Smooth muscle cell (in vitro differentiated cells): Measurements from ENCODE around the gene APBA1. TPM values are rescaled to one million over a fixed set of nuclear protein-coding genes. Genes with fewer than 3 reads are reported as not detected.
A peak's percentile ranks its signal among the peaks of the same experiment; 100 is the strongest.

ENCODE experiments used
- DNase-seq: peaks from one replicate; lab custom pipeline; 2025; ENCODE audit not compliant: unreplicated experiment; lab: John Stamatoyannopoulos, UW
- H2AFZ ChIP-seq: fragments of 200-600 bp; sonication (generic); 2 replicates; pipeline ENCODE4 v1.6.0; 2016; ENCODE audit warnings: antibody characterized with exemption, low read depth, mild to moderate bottlenecking
- H3F3A ChIP-seq: fragments of 200-600 bp; sonication (generic); 2 replicates; pipeline ENCODE4 v1.6.0; 2017; ENCODE audit warnings: antibody characterized with exemption, low read depth
- H3K27ac ChIP-seq: fragments of 200-600 bp; sonication (generic); 2 replicates; pipeline ENCODE4 v1.5.1; 2016; ENCODE audit warnings: low read depth, mild to moderate bottlenecking
- H3K27me3 ChIP-seq: fragments of 200-600 bp; sonication (generic); 2 replicates; pipeline ENCODE4 v1.6.1; 2016; ENCODE audit warnings: low read depth, mild to moderate bottlenecking
- H3K36me3 ChIP-seq: fragments of 200-600 bp; sonication (generic); 2 replicates; pipeline ENCODE4 v1.5.1; 2016; ENCODE audit warnings: low read depth
- H3K4me1 ChIP-seq: fragments of 200-600 bp; sonication (generic); 2 replicates; pipeline ENCODE4 v1.5.1; 2016; ENCODE audit warnings: low read depth
- H3K4me2 ChIP-seq: fragments of 200-600 bp; sonication (generic); 2 replicates; pipeline ENCODE4 v1.6.0; 2016; ENCODE audit warnings: mild to moderate bottlenecking
- H3K4me3 ChIP-seq: fragments of 200-600 bp; sonication (generic); 2 replicates; pipeline ENCODE4 v1.5.1; 2016; ENCODE audit warnings: mild to moderate bottlenecking
- H3K79me2 ChIP-seq: fragments of 200-600 bp; sonication (generic); 2 replicates; pipeline ENCODE4 v1.6.0; 2016; ENCODE audit warnings: low read depth, mild to moderate bottlenecking
- H3K9ac ChIP-seq: fragments of 200-600 bp; sonication (generic); 2 replicates; pipeline ENCODE4 v1.6.0; 2016; ENCODE audit warnings: low read depth
- H3K9me3 ChIP-seq: fragments of 200-600 bp; sonication (generic); replicated peaks from 2 replicates; pipeline ENCODE4 v1.5.1; 2016; ENCODE audit warnings: low read depth
- H4K20me1 ChIP-seq: fragments of 200-600 bp; sonication (generic); 2 replicates; pipeline ENCODE4 v1.6.0; 2016; ENCODE audit warnings: low read depth
- WGBS: methylation state at CpG from one replicate; pipeline ENCODE4 v1.1.7; 2016; ENCODE audit warnings: low lambda C conversion rate; 5-methylcytosine and 5-hydroxymethylcytosine counted together
- polyA plus RNA-seq: library from polyadenylated mRNA; unstranded; fragments of >200 nt; fragmentation: Nextera tagmentation; extraction: Ambion mirVana; gene quantifications from 2 replicates; pipeline ENCODE4 v1.2.1, GENCODE V29; 2016
- total RNA-seq: library from RNA; depleted of rRNA; stranded (reverse); fragments of >200 nt; gene quantifications from 2 replicates; pipeline ENCODE4 v1.2.3, GENCODE V29; 2014
- TF ChIP-seq, protein P1 (sequence below): fragments of 200-600 bp; sonication (generic); IDR thresholded peaks from 2 replicates; pipeline ENCODE4 v1.5.1; 2017; ENCODE audit warnings: borderline replicate concordance, mild to moderate bottlenecking, antibody characterized with exemption; ENCODE audit not compliant: insufficient read depth, poor library complexity, severe bottlenecking

Gene APBA1
- total and polyA plus RNA-seq, 2 experiments from 2014 or later, result 1.4 to 6.1 TPM

GRCh38 chr9:69675563-69675962 is 3.4 kb upstream of the APBA1 start:
- no peak overlapping the region for H3K4me3 ChIP-seq
- no peak overlapping the region for H2AFZ ChIP-seq
- peak overlapping the region; percentile 52 for H3K27ac ChIP-seq

DNA sequence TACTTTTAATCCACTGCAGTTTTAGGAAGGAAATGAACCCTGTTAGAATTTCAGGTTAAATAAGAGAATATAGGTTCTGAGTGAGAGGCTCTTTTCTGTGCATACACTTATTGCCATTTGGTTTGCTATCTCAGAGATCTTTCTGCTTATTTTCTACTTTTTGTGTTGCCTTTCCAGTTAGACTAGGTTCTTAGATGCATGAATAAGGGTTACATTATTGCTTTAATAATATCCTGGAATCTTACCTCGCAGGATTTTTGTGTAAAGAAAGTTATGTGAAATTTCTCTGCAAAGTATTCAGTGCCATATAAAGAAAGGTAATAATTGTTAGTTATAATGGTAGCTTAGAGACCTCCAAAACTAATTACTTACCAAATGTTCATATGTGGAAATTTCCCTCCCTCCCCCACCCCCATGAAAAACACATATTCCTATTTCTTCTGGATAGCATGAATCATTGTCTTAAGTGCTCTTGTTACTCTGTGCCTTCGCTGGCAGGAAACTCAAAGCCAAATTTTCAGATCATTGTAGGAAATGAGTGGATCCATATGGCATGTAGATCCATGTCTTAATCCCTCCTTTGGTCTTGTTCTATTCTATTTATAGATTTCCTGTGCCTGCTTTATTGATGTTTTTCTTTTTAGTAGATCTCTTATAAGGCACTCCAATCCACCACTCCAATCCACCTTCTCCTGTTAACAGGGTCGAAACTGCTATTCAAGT is 2.7 kb upstream of the APBA1 start:
- H3K4me3 ChIP-seq, result no peak overlapping the region
- TF ChIP-seq, protein P1, sequence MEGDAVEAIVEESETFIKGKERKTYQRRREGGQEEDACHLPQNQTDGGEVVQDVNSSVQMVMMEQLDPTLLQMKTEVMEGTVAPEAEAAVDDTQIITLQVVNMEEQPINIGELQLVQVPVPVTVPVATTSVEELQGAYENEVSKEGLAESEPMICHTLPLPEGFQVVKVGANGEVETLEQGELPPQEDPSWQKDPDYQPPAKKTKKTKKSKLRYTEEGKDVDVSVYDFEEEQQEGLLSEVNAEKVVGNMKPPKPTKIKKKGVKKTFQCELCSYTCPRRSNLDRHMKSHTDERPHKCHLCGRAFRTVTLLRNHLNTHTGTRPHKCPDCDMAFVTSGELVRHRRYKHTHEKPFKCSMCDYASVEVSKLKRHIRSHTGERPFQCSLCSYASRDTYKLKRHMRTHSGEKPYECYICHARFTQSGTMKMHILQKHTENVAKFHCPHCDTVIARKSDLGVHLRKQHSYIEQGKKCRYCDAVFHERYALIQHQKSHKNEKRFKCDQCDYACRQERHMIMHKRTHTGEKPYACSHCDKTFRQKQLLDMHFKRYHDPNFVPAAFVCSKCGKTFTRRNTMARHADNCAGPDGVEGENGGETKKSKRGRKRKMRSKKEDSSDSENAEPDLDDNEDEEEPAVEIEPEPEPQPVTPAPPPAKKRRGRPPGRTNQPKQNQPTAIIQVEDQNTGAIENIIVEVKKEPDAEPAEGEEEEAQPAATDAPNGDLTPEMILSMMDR, result no peak
- H3K4me1 ChIP-seq, result no peaks in the 10 kb centered on the region
- DNase-seq, result no peak
- H2AFZ ChIP-seq, result peak overlapping the region; percentile 48
- no peak overlapping the region for H3K9ac ChIP-seq
- peaks cover 18% of the 10 kb centered on the region for H3F3A ChIP-seq
- WGBS, result 39% methylated on average over 3 of the region's 3 CpGs
- no peaks in the 10 kb centered on the region for H3K79me2 ChIP-seq
- no peaks in the 10 kb centered on the region for H3K27me3 ChIP-seq
- no peaks in the 10 kb centered on the region for H3K9me3 ChIP-seq
- H4K20me1 ChIP-seq, result no peaks in the 10 kb centered on the region
- H3K4me2 ChIP-seq, result peak overlapping the region; percentile 59
- no peaks in the 10 kb centered on the region for H3K36me3 ChIP-seq
- H3K27ac ChIP-seq, result peak overlapping the region; percentile 52

More at GRCh38 chr9:69675563-69675962, 3.4 kb upstream of the APBA1 start:
- H3K4me1 ChIP-seq, result no peaks in the 10 kb centered on the region
- no peaks in the 10 kb centered on the region for H3K9me3 ChIP-seq
- DNase-seq, result no peak
- peak overlapping the region; percentile 59 for H3K4me2 ChIP-seq
- peaks cover 18% of the 10 kb centered on the region for H3F3A ChIP-seq
- no peaks in the 10 kb centered on the region for H4K20me1 ChIP-seq
- H3K36me3 ChIP-seq, result no peaks in the 10 kb centered on the region
- TF ChIP-seq, protein P1, result no peak
- H3K9ac ChIP-seq, result no peak overlapping the region
- no peaks in the 10 kb centered on the region for H3K79me2 ChIP-seq
- WGBS, result 81% methylated on average over 3 of the region's 3 CpGs
- H3K27me3 ChIP-seq, result no peaks in the 10 kb centered on the region

DNA sequence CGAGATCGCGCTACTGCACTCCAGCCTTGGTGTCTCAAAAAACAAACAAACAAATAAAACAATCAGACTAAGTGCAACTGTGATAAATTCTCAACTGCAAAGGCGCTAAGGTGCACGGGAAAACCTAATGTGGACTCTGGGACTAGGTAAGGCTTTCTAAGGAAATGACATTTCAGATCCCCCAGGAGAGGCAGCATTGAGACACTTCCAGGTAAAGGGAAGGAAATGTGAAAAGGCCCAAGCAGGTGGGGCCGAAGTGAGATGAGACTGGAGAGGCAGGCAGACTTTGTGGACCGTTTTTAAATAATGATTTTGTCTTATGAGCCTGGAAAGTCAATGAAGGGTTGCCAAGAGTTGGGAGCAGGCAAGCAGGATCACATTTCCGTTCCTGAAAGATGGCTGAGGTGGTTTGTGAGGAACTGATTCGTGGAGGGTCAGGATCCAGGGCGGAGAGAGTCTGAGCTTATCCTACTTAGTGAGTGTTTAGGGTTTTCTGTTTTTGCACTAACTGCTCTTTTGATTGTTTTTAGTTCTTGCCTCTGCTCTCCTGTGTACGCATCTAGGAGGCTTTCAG is 2.0 kb upstream of the APBA1 start:
- Histone ChIP-seq H2AFZ (peak overlapping the region; percentile 48), H3K36me3 (no peaks in the 10 kb centered on the region), H3K9me3 (no peaks in the 10 kb centered on the region), H3K4me2 (peak overlapping the region; percentile 91), H3K79me2 (no peaks in the 10 kb centered on the region), H3K27ac (peak overlapping the region; percentile 11), H3K27me3 (peaks cover 1% of the 10 kb centered on the region), H4K20me1 (no peaks in the 10 kb centered on the region), H3K4me3 (no peak overlapping the region), H3K4me1 (no peaks in the 10 kb centered on the region), H3F3A (peaks cover 18% of the 10 kb centered on the region), H3K9ac (no peak overlapping the region)
- TF ChIP-seq, protein P1, result no peak
- WGBS, result 76% methylated on average over 11 of the region's 11 CpGs
- no peak for DNase-seq

GRCh38 chr9:69673311-69673640 is 1.1 kb upstream of the APBA1 start:
- 59% methylated on average over 6 of the region's 6 CpGs for WGBS
- Histone ChIP-seq H3K27me3 (peaks cover 11% of the 10 kb centered on the region), H3K27ac (peak overlapping the region; percentile 2), H3K4me2 (peak overlapping the region; percentile 91), H3K9ac (no peak overlapping the region), H4K20me1 (no peaks in the 10 kb centered on the region), H3K4me3 (peak overlapping the region; percentile 68), H2AFZ (peak overlapping the region; percentile 95), H3K4me1 (peaks cover under 1% of the 10 kb centered on the region), H3F3A (peaks cover 18% of the 10 kb centered on the region), H3K9me3 (no peaks in the 10 kb centered on the region), H3K79me2 (no peaks in the 10 kb centered on the region), H3K36me3 (no peaks in the 10 kb centered on the region)
- DNase-seq, result no peak
- TF ChIP-seq, protein P1, result no peak
